GM12864 (cell line): ENCODE data around the gene CBFA2T2.

Experiments
- DNase-seq: peaks from one replicate; pipeline ENCODE4 v3.0.0-alpha.2; 2011; ENCODE audit warnings: low read depth
- H3K4me3 ChIP-seq: 2 replicates; pipeline ENCODE4 v1.5.1; 2011; ENCODE audit warnings: mild to moderate bottlenecking, low read depth, low read length, control low read depth
- CTCF ChIP-seq: IDR thresholded peaks from 2 replicates; pipeline ENCODE4 v1.5.1; 2011; ENCODE audit warnings: low read depth, mild to moderate bottlenecking, moderate library complexity, low read length, control low read depth, inconsistent platforms; ENCODE audit errors: missing control alignments

CBFA2T2 gene

GRCh38 chr20:33602826-33603590, 113.1 kb downstream of the CBFA2T2 start:
- DNase-seq: no peak
- no peak overlapping the region for H3K4me3 ChIP-seq
- TF ChIP-seq CTCF: no peak

GRCh38 chr20:33604084-33604990, 114.4 kb downstream of the CBFA2T2 start:
- no peak for DNase-seq
- no peak overlapping the region for H3K4me3 ChIP-seq
- TF ChIP-seq CTCF: no peak

- no peak overlapping the region for H3K4me3 ChIP-seq
- no peak for TF ChIP-seq CTCF
- no peak for DNase-seq
Observed at GRCh38 chr20:33604991-33605370, 115.1 kb downstream of the CBFA2T2 start.

- DNase-seq: peak; percentile 62
- H3K4me3 ChIP-seq: peak overlapping the region; percentile 13
- TF ChIP-seq CTCF: no peak
Observed at GRCh38 chr20:33606118-33606771, 116.3 kb downstream of the CBFA2T2 start.

GRCh38 chr20:33609504-33609903, 119.6 kb downstream of the CBFA2T2 start:
- no peak for TF ChIP-seq CTCF
- no peak for DNase-seq
- no peak overlapping the region for H3K4me3 ChIP-seq

GRCh38 chr20:33611106-33611505, 121.2 kb downstream of the CBFA2T2 start:
- DNase-seq: no peak
- no peak for TF ChIP-seq CTCF

More at GRCh38 chr20:33611106-33611505, 121.2 kb downstream of the CBFA2T2 start:
- no peak overlapping the region for H3K4me3 ChIP-seq
